Stimulated activated CD4-positive, alpha-beta T cell treated with anti-CD3 and anti-CD28 coated beads, Interleukin-2, amount 100 ng/mL, for 48 hours (primary cell): ENCODE results near the gene NOD1.
"Not testable (repeated sequence)": the region's sequence is repeated elsewhere in the genome, so short reads cannot be mapped to it uniquely, and the experiment has no call there.

Experiments used
- DNase-seq, 2 donors: peaks; one replicate each; pipeline ENCODE4 v3.0.0-alpha.2; 2020

The NOD1 gene, protein sequence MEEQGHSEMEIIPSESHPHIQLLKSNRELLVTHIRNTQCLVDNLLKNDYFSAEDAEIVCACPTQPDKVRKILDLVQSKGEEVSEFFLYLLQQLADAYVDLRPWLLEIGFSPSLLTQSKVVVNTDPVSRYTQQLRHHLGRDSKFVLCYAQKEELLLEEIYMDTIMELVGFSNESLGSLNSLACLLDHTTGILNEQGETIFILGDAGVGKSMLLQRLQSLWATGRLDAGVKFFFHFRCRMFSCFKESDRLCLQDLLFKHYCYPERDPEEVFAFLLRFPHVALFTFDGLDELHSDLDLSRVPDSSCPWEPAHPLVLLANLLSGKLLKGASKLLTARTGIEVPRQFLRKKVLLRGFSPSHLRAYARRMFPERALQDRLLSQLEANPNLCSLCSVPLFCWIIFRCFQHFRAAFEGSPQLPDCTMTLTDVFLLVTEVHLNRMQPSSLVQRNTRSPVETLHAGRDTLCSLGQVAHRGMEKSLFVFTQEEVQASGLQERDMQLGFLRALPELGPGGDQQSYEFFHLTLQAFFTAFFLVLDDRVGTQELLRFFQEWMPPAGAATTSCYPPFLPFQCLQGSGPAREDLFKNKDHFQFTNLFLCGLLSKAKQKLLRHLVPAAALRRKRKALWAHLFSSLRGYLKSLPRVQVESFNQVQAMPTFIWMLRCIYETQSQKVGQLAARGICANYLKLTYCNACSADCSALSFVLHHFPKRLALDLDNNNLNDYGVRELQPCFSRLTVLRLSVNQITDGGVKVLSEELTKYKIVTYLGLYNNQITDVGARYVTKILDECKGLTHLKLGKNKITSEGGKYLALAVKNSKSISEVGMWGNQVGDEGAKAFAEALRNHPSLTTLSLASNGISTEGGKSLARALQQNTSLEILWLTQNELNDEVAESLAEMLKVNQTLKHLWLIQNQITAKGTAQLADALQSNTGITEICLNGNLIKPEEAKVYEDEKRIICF

DNA sequence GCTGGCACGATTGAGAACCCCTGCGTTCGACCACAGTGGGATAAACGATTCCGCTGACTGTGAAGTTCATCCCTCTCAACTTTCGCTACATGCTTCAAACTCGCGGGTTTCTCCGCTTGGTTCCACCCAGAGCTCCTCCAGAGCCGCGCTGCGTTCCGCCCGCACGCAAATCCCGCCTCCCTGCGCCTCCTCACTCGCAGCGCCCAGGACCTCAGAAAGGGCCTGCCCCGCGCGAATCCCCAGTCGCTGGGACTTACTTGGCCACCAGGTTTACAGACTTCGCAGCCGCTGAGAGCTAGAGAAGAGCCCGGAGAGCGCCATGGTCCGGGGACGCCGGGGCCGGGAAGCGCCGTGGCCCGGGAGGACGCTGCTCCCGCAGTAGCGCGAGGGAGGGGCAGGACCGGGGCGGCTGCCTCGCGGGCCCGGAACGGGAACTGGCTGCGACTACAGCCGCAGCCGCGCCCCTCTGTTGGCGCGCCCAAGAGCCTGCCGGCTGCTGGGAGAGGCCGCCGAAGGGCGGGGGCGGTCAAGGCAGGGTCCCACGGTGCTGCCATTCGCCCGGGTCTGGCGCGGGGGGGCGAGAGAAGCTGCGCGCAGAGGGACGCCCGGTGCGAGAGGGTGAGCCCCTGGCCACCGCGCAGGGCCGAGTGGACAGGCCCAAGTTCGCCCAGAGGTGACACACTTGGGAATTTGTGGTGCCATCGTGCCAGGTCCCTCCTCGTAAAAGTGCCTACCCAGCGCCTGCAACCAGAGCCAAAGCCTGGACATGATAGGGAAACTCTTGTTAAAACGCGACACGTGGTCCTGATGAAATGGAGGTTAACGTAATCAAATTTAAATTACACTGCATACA lies at the start of gene NOD1:
TSS of gene NOD1 (minus strand) at position 436 of the 853 bp plus-strand sequence. CDS start 21,863 bp downstream, outside the sequence.
- peak; percentile 61 to 62 for DNase-seq

DNA sequence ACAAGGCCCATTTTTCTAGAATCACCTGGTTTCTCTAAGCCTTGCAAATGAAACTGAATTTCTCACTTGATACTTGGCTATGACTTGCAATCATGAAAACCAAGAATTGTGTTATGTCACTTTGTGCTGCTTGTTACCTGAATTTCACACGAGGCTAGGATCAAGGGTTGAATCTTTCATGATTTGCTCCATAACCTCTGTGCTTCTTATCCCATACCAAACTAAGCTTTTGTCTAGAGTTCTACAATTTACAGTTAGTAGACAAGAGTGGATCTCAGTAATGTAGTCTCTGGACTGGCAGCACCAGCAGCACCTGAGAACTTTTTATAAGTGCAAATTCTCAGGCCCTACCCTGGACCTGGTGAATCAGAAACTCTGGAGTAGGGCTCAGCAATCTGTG lies 48.7 kb upstream of the NOD1 start:
- not testable (repeated sequence) for DNase-seq

DNA sequence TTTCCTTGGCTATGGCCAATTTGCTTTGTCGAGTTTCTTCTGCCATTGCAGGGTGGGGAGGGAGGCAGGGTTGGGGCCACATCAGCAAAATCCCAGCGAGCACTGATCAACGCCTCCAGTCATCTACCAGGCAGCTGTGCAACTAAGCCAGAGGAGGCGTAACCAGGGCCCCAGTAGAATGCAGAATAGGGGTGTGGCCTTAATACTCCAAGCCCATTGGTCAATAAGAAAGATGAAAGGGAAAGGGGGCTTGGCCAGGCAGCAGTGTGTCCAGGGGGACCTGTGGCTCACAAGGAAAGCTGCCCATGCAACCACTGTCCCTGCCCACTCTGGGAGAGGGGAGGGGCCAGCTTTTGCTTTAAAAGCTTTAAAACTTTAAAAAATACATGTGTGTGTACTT lies 47.6 kb upstream of the NOD1 start:
- no peak for DNase-seq

DNA sequence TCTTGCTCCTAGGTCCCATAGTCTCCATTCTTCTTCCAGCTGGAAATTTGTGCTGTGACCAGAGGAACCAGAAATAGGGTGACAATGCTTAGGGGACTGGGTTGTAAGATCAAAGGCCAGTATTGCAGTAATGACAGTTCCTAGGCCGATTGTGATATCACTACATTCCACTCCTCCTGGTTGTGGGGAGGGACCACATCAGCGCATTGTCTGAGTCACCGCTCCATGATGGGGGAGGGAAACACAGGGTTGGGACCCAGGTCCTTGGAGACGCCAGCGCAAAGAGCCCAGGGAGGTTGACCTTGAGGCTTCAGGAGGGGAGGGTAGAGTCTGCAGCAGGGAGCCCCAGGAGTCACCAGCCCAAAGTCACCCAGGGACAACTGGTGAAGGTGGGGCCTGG lies 46.8 kb upstream of the NOD1 start:
- DNase-seq, result no peak

DNA sequence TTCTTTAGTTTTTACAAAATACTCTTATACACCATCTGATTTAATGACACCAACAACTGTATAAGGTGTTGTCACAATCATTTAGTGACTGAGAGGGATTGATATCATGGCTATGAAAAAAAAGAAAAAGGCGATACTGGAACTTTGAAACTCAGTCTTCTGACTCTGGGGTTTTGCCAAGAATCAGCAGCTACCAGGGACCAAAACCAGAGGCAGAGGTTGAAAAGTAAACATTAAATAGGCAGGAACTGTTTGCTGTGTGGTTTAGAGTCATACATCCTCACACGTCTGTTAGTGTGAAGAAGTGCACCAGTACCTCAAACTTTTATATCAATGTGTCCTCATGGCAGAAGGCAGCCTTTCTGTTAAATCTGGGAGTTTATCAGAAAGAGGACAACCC lies 46.0 kb upstream of the NOD1 start:
- DNase-seq, result no peak

DNA sequence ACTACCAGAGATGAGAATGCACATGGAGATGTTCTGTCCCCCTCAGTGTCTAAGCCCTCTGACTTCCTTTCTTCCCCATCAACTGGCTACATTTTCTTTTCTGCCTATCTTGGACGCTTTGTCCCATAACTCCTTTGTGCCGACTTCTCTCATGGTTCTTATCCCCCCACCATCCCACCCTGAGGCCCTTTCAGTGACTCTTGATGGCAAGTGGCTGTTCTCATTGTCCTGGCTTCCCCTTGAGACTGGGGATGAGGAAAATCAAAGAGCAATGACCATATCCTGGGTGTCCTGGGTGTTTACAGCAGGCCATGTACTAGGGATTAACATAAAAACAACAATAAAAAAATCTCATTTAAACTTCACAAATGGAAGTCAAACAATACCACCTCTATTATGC lies 44.9 kb upstream of the NOD1 start:
- no peak for DNase-seq

DNA sequence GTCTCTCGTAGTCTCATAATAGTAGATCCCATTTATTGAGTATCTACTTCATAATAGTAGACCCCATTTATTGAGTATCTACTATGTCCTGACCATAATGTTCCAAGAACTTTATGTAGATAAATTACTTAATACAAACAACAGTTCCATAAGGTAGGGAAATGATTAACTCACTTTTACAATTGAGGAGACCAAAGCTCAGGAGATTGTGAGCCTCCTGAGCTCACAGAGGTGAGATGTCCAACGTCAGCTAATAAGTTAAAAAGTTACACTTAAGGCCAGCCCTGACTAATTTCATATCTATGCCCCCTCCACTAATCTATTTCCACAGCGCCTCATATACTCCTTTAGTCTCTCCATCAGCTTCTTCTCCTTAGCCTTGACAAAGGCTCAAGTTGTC lies 43.6 kb upstream of the NOD1 start:
- no peak for DNase-seq

DNA sequence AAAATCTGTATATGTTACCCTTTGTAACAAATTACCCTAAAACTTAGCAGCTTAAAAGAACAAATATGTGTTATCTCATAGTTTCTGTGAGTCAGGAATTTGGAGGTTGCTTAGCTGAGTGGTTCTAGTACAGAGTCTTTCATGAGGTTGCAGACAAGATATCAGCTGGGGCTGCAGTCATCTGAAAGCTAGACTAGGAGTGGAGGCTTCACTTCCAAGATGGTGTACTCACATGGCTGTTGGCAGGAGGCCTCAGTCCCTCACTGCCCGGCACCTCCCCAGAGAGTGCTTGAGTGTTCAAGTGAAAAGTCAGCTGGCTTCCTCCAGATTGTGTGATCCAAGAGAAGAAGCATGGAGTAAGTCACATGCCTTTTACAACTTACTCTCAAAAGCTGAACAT lies 42.9 kb upstream of the NOD1 start:
- DNase-seq, result no peak

DNA sequence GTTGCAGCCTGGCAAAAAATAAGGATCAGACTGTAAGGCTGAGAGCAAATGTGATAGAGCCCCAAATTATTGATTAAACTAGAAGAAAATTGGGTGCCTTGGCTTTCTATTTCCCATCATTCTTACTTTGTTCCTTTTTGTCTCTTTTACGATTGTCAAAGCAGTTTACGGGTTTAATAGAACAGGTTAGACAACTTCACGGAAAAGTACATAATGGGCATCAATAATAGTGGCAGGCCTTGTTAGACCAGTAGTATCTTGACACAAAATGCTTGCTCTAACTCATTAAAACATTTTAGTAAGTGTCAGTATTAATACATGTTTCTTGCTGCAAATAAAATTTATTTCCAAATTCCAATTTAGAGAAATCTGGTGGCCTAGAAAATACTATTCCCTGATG lies 40.5 kb upstream of the NOD1 start:
- DNase-seq, result no peak

DNA sequence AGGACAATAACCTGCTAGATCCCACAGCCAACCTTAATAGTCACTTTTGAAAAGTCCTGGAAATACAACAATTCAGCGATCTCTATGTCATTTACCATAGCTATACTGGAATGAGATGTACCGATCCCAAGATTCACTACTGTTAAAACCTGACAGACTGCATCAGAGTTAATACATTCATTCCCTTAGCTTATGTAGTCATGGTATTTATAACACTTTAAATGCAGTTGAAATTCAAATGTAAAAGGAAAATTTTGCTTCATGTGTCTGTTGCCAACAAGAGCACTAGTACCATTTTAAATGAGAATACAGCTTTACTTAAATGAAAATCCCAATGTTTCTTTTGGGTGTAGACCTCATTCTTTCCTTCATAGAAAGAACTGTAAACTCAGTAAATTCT lies 37.2 kb upstream of the NOD1 start:
- DNase-seq, result no peak

DNA sequence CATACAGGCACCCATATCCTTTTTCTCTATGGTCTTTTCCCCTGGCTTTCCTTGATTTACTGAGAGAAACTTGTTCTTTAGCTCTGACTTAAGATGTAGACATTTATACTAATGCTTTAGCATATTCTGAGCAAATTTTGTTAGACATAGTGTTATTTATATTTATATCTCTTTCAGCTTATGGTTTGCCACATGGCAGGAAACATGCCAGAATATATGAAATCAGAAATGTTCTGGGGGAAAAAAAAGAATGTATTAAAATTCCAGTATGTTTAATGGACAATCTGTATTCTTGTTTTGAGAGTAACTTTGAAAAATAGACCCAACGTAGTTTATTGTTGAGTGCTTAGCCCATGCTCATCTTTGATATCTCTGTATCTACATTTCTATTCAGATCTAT lies 36.2 kb upstream of the NOD1 start:
- no peak for DNase-seq

DNA sequence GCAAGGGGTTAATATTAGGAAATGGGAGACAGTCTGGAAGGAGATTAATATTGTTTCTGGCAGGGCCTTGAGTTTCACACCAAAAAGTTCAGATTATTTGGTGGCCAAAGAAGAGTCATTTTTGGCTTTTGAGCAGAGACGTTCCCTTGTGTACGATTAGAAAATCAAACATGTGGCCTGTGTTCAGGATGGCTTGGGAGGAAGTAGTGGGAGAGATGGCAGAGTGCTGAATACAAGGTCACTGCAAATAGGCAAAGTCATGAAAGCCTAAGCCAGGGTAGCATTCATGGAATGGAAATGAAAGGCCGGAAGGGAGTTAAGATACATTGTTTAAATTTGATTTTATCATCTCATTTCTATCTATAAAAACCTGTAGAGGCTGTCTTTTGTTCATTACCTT lies 35.6 kb upstream of the NOD1 start:
- DNase-seq, result no peak

DNA sequence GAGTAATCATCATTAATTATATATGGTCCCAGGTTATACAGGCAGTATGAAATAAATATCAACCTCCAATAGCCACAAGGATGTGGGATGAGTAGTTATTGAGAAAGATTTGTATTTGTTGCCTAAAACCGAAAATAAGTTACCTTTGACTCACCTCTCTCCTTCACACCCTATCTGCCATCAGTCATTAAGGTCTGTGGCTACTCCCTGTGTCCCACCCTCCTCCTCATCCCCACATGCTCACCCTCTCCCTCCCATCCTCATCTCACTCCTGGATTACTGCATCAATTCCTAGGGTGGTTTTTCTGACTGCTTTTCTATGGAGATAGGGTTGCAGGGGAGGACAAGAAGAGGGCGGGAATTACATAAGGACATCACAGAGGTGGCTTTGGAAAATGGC lies 35.2 kb upstream of the NOD1 start:
- DNase-seq, result no peak

DNA sequence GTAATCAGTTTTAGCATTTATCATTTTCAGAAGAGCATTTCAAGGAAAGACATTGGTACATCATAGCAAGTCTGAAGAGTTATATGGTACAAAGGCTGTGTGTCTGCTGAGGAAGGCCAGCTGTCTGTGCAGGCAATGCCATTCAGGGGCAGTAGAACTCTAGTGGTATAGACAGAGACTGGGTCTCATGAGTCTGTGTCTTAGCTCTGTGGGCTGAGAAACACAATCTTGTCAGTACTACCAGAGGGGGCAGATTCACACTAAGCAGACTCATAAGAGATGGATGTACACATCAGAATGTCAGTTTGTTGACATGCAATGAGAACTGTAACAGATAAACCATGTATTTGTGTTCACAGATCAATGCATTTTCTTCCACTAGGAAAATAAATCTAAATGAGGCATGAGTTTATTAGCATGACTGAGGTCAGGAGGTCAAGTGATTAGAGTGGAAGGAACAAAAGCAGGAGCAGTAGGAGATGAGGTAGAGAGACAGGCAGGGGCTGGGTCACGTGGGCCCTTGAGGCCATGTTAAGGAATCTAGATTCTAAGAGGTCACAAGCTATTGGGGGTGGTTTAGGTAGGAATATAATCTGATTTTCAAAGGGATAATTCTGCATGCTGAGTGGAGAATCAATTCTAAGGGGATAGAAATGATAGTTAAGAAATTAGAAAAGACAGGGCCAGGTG lies 33.5 kb upstream of the NOD1 start:
- DNase-seq, result no peak

DNA sequence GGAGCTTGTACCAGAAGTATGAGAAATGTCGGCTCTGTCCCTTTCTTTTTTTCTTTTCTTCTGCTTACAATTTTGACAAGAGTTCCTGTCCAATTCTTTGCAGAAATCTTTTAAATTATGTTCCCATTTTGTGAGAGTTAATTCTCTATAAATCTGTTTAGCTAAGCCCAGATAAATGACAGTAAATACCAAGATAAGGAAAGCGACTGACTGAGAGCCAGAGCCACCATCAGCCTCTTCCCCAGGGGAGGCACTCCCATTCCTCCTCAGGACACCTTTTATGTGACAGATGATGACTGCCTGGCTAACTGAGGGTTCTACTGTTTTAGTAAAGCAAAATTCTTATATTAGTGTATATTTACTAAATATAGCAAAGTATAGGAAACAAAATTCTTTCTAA lies 32.9 kb upstream of the NOD1 start:
- no peak for DNase-seq

DNA sequence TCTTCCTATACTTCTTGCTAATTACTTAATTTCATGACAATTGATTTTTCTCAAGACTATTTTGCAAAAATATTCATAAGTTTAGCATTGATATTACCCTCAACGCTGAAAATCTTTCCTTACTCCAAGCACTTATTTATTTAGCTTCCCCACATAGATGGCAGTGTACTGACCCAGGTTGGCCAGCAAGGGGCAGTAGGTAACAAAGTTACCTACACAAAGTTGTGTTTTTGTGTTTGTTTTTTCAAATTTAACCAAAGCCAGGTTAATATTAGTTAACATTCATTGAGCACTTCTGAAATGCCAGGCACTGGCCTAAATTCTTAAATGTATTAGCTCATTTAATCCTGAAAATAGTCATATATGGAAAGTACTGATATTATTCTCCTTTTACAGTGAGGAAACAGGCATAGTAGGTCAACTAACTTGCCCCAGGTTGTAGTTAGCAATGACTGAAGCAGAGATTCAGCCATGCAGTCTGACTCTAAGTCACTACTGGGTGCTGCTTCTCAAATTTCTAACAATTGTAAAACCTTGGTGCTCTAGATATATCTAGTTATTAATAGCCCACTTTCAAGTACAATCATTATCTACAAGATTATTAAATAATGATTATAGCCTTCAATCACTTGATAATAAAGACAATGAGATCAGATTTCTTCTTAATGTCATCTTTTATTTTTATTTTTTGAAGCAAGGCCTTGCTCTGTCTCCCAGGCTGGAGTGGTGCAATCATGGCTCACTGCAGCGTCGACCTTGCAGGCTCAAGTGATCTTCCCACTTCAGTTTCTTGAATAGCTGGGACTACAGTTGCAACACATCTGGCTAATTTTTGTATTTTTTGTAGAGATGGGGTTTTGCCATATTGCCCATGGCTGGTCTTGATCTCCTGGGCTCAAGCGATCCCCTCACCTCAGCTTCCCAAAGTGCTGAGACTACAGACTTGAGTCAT lies 31.8 kb upstream of the NOD1 start:
- peak in 1 of 2 donors; percentile 20 for DNase-seq

DNA sequence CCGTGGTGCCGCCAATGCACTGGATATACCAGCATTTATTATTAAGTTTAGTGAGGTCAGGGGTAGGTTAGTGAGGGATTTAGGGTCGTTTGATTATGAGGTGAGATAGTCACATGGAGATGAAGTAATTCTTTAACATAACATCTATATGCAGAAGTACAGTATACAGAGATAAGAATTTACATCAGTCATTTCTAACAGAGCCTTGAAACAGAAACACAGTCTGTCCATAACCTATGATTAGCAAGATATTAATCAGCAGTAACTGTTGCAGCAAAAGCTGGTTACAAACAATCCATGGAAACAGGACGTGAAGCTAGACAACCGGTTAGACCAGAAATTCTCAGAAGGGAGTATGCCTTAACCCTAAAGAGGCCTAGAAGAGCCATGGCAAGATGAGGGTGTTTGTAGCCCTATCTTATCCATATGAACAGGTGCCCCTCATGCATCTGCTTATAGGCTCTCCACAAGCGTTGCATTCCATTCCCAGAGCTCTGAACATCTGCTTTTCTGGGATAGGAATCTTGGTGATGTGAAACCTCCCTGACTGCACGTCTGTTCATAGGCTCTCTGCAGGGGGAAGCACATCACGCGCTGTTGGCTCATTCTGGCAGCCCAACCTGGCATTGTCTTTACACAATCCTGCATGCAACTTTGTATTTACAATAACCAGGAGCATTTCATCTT lies 30.7 kb upstream of the NOD1 start:
- not testable (repeated sequence) for DNase-seq

DNA sequence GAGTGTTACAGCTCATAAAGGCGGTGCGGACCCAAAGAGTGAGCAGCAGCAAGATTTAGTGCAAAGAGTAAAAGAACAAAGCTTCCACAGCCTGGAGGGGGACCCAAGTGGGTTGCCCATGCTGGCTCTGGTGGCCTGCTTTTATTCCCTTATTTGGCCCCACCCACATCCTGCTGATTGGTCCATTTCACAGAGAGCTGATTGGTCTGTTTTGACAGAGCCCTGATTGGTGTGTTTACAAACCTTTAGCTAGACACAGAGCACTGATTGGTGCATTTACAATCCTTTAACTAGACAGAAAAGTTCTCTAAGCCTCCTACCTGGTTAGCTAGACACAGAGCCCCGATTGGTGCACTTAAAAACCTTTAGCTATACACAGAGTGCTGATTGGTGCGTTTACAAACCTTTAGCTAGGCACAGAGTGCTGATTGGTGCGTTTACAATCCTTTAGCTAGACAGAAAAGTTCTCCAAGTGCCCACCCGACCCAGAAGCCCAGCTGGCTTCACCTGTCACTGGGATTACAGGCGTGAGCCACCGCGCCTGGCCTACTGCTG lies 28.8 kb upstream of the NOD1 start:
- not testable (repeated sequence) for DNase-seq

DNA sequence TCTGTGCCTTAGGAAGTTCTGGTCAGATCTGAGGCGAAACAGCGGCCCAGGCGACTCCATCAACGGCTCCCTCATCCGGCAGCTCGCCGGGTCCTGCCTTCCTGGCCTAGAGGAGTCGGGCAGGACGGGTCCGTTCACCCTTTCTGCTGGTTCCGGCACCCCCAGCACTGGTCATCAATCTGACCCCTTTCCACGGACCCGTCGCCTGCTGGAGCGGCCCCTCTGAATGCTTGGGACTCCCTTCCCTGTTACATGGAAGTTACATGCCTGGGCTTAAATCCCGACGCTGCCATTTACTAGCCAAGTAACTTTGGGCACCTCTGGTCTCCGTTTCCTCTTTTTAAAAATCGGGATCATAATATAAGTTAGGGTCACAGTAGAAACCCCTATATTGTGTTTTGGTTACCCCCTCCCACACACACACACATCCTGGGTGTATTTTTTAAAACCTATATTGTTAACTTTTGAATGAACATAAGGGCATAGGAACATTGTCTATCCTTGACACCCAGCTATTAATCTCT lies 26.7 kb upstream of the NOD1 start:
- no peak for DNase-seq
